Right forelimb (tissue), 1 donor: ENCODE results near the gene MFN2.
"Not testable (repeated sequence)": the region's sequence is repeated elsewhere in the genome, so short reads cannot be mapped to it uniquely, and the experiment has no call there.

Experiments used
- DNase-seq: peaks from one replicate; pipeline ENCODE4 v3.0.0-alpha.2; 2018

Gene MFN2

DNA sequence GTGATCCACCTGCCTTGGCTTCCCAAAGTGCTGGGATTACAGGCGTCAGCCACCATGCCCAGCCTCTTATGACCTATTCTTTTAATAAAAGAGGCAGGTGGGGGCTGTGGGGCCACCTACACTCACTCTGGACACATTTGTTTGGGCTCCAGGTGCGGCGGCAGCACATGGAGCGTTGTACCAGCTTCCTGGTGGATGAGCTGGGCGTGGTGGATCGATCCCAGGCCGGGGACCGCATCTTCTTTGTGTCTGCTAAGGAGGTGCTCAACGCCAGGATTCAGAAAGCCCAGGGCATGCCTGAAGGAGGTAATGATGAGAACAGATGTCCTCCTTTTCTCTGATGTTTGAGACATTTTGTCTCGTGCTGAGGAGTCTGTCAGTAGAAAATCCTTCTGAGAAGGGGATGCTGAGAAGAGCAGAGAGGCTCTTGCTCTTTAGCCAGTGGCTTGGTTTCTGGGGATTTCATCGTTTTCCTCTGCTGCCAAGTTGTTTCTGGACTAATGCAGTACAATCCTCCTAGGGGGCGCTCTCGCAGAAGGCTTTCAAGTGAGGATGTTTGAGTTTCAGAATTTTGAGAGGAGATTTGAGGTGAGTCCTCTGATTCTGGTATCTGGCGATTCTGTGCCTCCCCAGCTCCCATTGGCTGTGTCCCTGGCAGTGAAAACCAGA, 21.1 kb downstream of the MFN2 start:
- DNase-seq, result no peak

DNA sequence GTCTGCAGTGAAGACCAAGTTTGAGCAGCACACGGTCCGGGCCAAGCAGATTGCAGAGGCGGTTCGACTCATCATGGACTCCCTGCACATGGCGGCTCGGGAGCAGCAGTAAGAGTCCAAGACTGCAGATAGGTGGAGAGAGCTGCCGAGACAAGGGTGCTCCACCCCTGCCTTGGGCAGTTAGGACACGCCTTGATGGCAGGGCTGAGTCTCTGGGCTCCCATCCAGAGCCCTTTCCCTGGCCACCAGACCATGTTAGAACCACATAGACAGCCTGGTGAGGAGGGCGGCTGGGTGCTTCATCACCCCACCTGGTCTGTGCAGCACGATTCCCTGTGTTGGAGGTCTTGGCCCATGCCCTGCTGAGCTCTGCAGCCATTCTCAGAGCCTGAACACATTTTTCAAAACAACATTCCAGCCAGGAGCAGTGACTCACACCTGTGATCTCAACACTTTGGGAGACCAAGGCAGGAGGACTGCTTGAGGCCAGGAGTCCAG, 21.8 kb downstream of the MFN2 start:
- no peak for DNase-seq

DNA sequence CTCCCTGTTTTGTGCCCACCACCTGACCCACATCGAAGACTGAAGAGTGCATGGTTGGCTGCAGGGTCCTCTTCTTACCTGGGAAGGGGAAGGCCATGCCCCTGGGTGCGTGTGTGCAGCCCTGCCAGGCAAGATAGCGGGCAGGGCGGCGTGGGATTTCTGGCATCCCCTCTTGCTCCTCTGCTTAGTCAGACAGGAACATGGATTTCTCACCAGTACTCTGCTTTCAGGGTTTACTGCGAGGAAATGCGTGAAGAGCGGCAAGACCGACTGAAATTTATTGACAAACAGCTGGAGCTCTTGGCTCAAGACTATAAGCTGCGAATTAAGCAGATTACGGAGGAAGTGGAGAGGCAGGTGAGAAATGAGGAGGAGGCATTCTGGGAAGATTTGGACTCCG, 23.5 kb downstream of the MFN2 start:
- no peak for DNase-seq

DNA sequence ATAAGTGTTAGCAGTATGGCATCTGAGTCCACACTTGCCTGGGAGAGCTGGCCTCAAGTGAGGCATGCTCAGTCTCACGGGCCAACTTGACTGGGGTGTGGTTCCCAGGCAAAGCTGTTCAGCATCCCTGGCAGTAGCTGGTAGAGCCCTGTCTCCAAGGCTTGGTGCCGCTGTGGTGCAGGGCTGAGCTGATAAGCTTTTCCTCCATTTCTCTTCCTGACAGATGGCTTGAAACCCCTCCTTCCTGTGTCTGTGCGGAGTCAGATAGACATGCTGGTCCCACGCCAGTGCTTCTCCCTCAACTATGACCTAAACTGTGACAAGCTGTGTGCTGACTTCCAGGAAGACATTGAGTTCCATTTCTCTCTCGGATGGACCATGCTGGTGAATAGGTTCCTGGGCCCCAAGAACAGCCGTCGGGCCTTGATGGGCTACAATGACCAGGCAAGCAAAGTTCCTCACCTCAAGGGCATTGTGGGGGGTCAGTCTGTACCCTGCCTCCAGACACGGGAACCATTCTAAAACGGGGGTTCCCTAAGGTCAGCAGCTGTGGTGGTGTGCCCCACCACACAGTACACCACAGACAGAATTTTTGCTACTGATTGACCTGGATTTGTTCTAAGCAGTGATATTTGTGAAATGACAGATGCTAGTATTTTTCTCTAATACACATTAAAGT, 25.4 kb downstream of the MFN2 start:
- DNase-seq, result no peak

DNA sequence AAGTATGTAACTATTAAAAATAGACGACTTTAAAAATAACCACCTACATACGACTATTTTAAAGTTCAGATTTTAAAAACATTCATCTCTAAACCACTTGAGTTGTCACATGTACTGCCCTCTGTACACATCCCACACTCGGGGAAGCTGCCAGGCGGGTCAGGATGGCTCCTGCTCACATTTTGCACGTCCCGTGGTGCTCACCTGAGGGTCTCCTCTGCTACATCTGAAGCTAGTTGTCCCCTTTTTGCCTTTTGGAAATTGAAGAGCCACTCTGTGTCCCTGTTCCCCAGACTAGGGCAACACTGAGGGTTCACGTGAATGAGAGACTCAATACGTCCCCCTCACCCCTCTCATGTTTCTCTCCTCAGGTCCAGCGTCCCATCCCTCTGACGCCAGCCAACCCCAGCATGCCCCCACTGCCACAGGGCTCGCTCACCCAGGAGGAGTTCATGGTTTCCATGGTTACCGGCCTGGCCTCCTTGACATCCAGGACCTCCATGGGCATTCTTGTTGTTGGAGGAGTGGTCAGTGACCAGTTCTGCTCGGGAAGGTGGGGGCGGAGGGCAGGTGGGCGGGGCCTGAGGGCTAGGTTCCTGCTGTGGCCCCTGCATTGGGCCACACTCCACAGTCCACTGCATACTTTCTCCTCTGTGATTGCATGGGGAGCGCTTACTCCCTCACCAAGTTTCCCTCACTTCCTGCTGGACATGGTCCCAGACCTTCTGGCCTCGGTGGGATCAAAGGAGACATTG, 26.1 kb downstream of the MFN2 start:
- no peak for DNase-seq

DNA sequence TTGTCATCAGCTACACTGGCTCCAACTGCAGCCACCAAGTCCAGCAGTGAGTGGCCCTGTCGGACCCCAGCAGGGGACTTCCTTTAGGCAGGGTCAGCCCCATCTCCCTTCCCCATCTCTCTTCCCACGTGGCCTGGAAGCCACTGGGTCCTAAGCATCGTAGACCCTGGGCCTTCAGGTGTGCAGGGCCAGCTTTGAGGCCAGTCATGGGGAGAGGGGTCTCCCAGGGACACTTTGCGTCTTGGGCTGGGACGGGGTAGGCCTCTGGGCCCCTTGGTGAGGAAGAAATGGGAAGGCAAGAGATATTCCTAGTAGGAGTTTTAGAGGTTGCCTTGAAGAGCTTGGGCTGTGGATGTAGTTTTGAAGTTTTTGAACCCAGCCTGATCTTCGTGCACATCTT, 27.0 kb downstream of the MFN2 start:
- no peak for DNase-seq

GRCh38 chr1:12008355-12008754, 28.1 kb downstream of the MFN2 start:
- not testable (repeated sequence) for DNase-seq

- DNase-seq, result no peak
These were observed 29.2 kb downstream of the MFN2 start for GRCh38 chr1:12009318-12009947.

DNA sequence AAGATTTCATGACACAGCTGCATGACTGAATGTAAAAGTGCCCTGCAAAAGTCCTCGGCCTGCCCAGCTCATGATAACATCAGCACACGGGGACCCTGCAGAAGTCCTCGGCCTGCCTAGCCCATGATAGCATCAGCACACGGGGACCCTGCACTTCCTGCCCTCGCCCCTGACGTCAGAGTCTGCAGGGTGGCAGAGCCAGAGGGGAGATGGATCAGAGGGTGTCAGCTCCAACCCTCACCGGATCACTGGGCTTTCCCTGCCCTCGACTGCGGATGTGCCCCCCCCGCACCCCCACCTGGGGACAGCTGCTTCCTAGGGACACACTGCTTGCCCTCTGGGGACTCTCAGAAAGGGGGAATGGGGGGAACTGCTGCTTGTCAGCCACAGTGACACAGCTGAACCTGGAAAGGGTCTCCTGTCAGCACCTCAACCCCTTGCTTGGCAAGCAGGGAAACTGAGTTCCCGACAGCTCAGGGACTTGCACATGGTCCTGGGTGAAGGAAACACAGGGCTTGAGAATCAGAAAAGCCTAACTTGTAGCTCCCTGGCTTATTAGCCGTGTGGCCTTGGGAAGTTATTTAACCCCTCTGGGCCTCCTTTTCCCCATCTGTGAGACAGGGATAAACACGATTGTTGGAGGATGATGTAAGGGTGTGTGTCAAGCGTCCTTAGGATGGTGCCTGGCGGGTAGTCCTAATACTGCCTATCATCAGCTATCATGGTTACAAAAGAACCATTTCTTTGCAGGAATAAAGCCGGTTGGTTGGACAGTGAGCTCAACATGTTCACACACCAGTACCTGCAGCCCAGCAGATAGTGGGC, 30.7 kb downstream of the MFN2 start:
- no peak for DNase-seq

DNA sequence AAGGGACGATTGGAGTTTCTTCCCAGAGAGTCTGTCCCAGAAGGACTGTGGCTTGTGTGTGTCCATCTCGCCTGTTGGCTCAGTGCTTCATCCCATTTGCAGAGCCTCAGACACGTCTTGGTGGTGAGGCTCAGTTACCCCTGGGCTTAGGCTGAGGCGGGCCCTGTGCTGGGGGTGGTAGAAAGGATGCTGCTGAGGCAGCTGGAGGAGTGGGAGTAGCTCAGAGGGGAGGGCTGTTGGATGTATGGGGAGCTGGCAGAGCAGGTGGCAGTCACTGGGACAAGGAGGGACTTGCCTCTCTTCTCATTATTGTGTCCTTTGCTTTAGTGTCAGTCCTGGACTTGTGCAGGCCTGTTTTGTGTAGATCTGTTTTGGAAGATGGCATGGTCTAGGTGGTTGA, 31.8 kb downstream of the MFN2 start:
- no peak for DNase-seq

- DNase-seq, result no peak
These were observed 32.5 kb downstream of the MFN2 start for GRCh38 chr1:12012560-12013316.

DNA sequence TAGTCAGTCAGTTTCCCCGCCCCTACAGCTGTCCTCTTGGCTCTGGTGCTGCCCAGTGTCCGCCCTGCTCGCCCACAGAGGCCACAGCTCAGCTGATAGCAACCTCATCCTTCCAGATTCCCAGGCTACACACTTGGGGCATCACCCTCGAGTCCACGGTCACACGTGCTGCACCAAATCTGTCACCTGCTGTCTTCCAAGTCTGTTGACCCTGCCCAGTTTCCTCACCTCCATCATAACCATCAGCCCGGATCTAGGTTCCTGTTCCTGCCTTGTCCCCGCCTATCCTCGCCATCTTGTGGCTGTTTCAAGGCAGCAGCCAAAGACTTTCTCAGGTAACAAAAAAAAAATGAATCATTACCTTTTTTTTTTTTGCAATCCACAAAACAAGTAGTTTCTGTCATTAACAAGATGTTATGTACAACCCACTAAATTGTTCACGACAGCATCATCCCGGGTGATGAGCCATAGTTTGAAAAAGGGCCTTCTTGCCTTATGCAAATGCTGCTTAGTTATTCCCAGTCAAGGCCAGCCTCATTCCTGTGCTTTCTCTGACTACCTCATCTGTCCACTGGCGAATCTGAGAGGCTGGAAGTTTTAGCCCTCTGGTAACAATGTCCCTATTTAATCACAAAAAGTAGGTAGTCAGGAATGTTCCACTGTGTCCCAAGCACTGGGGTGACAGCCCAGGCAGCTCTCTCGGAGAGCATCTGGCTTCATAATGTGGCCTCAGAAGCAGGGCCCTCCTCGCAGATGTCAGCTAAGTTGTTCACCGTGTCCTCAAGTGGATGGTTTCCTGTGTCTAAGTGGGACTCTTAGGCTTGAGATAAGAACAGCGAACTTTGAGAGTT, 34.1 kb downstream of the MFN2 start:
- no peak for DNase-seq

GRCh38 chr1:12015001-12015491, 34.8 kb downstream of the MFN2 start:
- DNase-seq, result no peak

- no peak for DNase-seq
These were observed 35.3 kb downstream of the MFN2 start for GRCh38 chr1:12015499-12015898.

GRCh38 chr1:12016182-12016581, 35.9 kb downstream of the MFN2 start:
- no peak for DNase-seq

- DNase-seq, result no peak
These were observed 39.7 kb downstream of the MFN2 start for GRCh38 chr1:12019858-12020509.

DNA sequence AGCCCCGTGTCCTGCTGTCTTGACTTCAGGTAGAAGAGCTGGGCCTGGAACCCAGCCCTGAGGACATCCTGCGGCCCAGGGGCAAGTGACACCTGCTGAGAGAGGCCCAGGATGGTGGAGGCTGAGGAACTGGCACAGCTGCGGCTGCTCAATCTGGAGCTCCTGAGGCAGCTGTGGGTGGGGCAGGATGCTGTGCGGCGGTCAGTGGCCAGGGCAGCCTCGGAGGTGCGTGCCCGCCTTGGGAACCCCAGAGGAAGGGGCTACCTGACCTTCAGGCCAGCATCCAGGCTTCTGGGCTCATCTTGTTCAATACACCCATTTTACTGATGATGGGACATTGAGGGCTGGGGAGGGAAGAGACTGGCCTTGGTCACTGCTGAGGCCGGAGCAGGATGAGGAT, 41.4 kb downstream of the MFN2 start:
- DNase-seq, result no peak

DNA sequence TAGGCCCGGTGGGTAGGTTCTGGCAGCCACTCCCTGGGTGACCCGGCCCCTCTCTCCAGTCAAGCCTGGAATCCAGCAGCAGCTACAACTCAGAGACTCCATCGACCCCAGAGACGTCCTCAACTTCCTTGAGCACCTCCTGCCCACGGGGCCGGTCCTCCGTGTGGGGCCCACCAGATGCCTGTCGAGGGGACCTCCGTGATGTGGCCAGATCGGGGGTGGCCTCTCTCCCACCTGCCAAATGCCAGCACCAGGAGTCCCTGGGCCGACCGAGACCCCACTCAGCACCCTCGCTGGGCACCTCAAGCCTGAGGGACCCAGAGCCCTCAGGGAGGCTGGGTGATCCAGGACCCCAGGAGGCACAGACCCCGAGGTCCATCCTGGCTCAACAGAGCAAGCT, 41.8 kb downstream of the MFN2 start:
- DNase-seq, result no peak

DNA sequence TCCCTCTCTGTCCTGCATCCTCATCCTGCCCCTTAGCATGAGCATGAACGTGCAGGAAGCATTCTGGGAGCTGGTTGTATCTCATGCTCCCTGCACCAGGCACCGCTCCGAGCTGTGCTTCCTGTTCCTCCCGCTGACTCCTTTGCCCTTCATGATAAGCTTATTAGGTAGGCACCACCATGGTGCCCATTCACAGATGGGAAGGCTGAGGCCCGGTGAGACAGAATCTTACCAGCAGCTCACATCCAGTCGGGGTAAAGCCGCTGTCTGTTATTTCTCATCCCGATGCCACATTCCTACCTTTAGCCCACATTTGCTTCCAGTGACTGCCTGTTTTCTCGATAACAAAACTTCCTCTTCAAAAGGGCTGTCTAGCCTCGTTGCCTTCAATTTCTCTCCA, 46.3 kb downstream of the MFN2 start:
- no peak for DNase-seq

GRCh38 chr1:12028248-12028647, 48.0 kb downstream of the MFN2 start:
- DNase-seq, result no peak
